WI38 (cell line): ENCODE data around the gene TESPA1.
"Not testable (repeated sequence)": the region's sequence is repeated elsewhere in the genome, so short reads cannot be mapped to it uniquely, and the experiment has no call there.

Source experiments
- H3K4me3 ChIP-seq: 2 replicates; pipeline ENCODE4 v1.5.1; 2011; ENCODE audit warnings: low read depth, mild to moderate bottlenecking, control low read depth, low read length
- CTCF ChIP-seq: IDR thresholded peaks from 2 replicates; pipeline ENCODE4 v1.5.1; 2012; ENCODE audit warnings: low read depth, mild to moderate bottlenecking, control low read depth, low read length

TESPA1 gene

GRCh38 chr12:54945082-54945481 is 39.5 kb downstream of the TESPA1 start:
- no peak for TF ChIP-seq CTCF
- H3K4me3 ChIP-seq = no peak overlapping the region

GRCh38 chr12:54943292-54943691 is 41.3 kb downstream of the TESPA1 start:
- H3K4me3 ChIP-seq = not testable (repeated sequence)

GRCh38 chr12:54941659-54942058 is 42.9 kb downstream of the TESPA1 start:
- H3K4me3 ChIP-seq = no peak overlapping the region
- no peak for TF ChIP-seq CTCF

GRCh38 chr12:54940727-54941315 is 43.7 kb downstream of the TESPA1 start:
- no peak overlapping the region for H3K4me3 ChIP-seq
- TF ChIP-seq CTCF = no peak

GRCh38 chr12:54937929-54938328 is 46.6 kb downstream of the TESPA1 start:
- H3K4me3 ChIP-seq = no peak overlapping the region
- TF ChIP-seq CTCF = no peak

GRCh38 chr12:54937376-54937775 is 47.2 kb downstream of the TESPA1 start:
- H3K4me3 ChIP-seq = no peak overlapping the region
- TF ChIP-seq CTCF = no peak

GRCh38 chr12:54936736-54937135 is 47.8 kb downstream of the TESPA1 start:
- TF ChIP-seq CTCF = no peak
- no peak overlapping the region for H3K4me3 ChIP-seq
